Type B pancreatic cell (in vitro differentiated cells): Measurements from ENCODE around the gene U2AF1L4. TPM values are rescaled to one million over a fixed set of nuclear protein-coding genes. Genes with fewer than 3 reads are reported as not detected.

Experiments
- DNase-seq: peaks from one replicate; pipeline ENCODE4 v3.0.0; 2021; ENCODE audit warnings: mixed read lengths; ENCODE audit not compliant: unreplicated experiment; ENCODE audit errors: extremely low spot score
- H3K27ac Mint-ChIP-seq: 2 replicates; pipeline ENCODE4 v1.8.0; 2021; ENCODE audit warnings: mild to moderate bottlenecking, mixed read lengths
- H3K27me3 Mint-ChIP-seq: 2 replicates; pipeline ENCODE4 v1.8.0; 2021; ENCODE audit warnings: mixed read lengths
- H3K36me3 Mint-ChIP-seq: 2 replicates; pipeline ENCODE4 v1.8.0; 2021; ENCODE audit warnings: mixed read lengths
- H3K4me1 Mint-ChIP-seq: one replicate; pipeline ENCODE4 v1.8.0; 2021; ENCODE audit warnings: mixed read lengths; ENCODE audit not compliant: unreplicated experiment
- H3K4me3 Mint-ChIP-seq: 2 replicates; pipeline ENCODE4 v1.8.0; 2021; ENCODE audit warnings: mild to moderate bottlenecking, mixed read lengths
- H3K9me3 Mint-ChIP-seq: 2 replicates; pipeline ENCODE4 v1.8.0; 2021; ENCODE audit warnings: mixed read lengths
- CTCF ChIP-seq: fragments of 200-600 bp; sonication (generic); conservative IDR thresholded peaks from 2 replicates; pipeline ENCODE4 v1.5.0; 2021; ENCODE audit warnings: antibody characterized with exemption, mild to moderate bottlenecking
- total RNA-seq: library from RNA; stranded (reverse); gene quantifications from 2 replicates; pipeline ENCODE4 v1.2.1, GENCODE V29; 2021; ENCODE audit warnings: low replicate concordance

Gene U2AF1L4
- total RNA-seq, 1 donor from 2014 or later: 25.4 TPM

DNA sequence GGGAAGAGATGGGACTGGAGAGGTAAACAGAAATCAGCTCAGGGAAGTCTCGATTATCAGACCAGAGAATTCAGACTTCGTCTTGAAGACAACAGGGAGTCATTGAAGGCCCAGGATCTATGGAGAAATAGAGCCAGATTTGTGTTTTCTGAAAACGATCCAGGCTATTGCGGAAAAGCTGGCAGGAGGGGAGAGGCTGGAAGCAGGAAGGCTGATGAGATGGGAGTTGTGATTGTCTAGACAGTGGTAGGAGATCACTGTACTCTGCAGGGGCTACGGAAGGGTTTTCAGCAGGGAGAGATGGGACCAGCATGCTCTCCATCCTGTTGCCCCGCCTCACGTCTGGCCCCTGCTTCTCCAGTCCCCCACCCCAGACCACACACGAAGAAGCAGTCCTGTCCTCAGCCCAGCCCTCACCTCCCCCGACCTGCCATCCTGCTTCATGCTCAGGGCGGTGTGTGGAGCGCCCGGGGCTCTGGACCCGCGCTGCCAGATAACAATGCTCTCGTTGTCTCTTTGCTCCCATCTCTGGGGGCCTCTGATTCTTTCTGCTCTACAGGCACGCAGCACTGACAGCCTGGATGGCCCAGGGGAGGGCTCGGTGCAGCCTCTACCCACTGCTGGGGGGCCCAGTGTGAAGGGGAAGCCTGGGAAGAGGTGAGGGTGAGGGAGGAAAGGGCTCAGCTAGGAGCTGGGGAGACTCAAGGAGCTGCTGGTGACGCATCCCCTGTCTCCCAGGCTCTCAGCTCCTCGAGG, 32.0 kb upstream of the U2AF1L4 start:
- no peaks in the 10 kb centered on the region for H3K27me3 Mint-ChIP-seq
- H3K9me3 Mint-ChIP-seq: no peaks in the 10 kb centered on the region
- peak overlapping the region; percentile 13 for H3K27ac Mint-ChIP-seq
- H3K4me1 Mint-ChIP-seq: peaks cover 34% of the 10 kb centered on the region
- H3K36me3 Mint-ChIP-seq: no peaks in the 10 kb centered on the region
- TF ChIP-seq CTCF: no peak
- DNase-seq: peak; percentile 64
- H3K4me3 Mint-ChIP-seq: peak overlapping the region; percentile 84

DNA sequence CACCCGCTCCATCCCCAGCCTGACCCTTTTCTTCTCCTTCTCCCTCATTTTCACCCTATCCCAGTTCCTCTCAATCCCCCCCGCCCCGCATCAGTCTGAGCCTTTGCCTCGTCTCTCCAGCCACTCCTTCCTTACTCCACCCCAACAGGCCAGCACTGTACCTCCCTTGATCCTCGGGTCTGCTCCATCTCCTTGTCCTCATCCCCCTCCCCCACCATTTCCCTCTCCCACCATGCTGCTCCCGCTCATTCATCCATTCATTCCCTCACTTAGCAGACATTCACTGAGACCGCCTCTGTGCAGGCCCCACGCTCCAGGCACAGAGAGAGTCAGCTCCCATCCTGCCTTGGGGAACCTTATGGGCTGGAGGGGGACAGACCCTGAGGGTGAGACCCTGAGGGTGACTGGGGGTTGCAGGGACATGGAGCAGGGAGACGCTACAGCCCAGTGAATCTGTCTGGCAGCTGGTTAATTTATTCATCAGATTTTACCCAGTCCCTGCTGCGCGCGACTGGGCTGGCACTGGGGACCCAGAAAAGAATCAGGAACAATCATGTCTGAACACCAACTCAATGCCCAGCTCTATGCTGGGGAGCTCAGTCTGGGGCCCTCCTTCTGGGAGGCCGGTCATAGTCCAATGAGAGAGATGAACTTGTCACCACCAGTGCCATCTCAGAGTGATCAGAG, 31.0 kb upstream of the U2AF1L4 start:
- peak; percentile 60 for DNase-seq
- no peak overlapping the region for H3K27ac Mint-ChIP-seq
- peaks cover 34% of the 10 kb centered on the region for H3K4me1 Mint-ChIP-seq
- H3K4me3 Mint-ChIP-seq: peak overlapping the region; percentile 84
- H3K9me3 Mint-ChIP-seq: no peaks in the 10 kb centered on the region
- H3K27me3 Mint-ChIP-seq: no peaks in the 10 kb centered on the region
- no peak for TF ChIP-seq CTCF
- H3K36me3 Mint-ChIP-seq: no peaks in the 10 kb centered on the region

GRCh38 chr19:35775298-35776101, 30.3 kb upstream of the U2AF1L4 start, which contains the start of gene ARHGAP33:
Gene ARHGAP33 (plus strand): TSS chr19:35775564. CDS start chr19:35775659, 95 bp downstream.
- no peak for TF ChIP-seq CTCF
- no peaks in the 10 kb centered on the region for H3K9me3 Mint-ChIP-seq
- H3K27me3 Mint-ChIP-seq: no peaks in the 10 kb centered on the region
- no peaks in the 10 kb centered on the region for H3K36me3 Mint-ChIP-seq
- peak within 1 kb of the TSS; percentile 78 for H3K27ac Mint-ChIP-seq
- H3K4me3 Mint-ChIP-seq: peak within 1 kb of the TSS; percentile 87
- DNase-seq: peak; percentile 99
- H3K4me1 Mint-ChIP-seq: peaks cover 34% of the 10 kb centered on the region

- Mint-ChIP-seq H3K9me3 (no peaks in the 10 kb centered on the region), H3K4me3 (peak overlapping the region; percentile 87), H3K36me3 (no peaks in the 10 kb centered on the region), H3K4me1 (peaks cover 34% of the 10 kb centered on the region), H3K27me3 (no peaks in the 10 kb centered on the region), H3K27ac (peak overlapping the region; percentile 78)
- no peak for DNase-seq
- TF ChIP-seq CTCF: no peak
These were observed 29.8 kb upstream of the U2AF1L4 start for GRCh38 chr19:35775046-35775297.

DNA sequence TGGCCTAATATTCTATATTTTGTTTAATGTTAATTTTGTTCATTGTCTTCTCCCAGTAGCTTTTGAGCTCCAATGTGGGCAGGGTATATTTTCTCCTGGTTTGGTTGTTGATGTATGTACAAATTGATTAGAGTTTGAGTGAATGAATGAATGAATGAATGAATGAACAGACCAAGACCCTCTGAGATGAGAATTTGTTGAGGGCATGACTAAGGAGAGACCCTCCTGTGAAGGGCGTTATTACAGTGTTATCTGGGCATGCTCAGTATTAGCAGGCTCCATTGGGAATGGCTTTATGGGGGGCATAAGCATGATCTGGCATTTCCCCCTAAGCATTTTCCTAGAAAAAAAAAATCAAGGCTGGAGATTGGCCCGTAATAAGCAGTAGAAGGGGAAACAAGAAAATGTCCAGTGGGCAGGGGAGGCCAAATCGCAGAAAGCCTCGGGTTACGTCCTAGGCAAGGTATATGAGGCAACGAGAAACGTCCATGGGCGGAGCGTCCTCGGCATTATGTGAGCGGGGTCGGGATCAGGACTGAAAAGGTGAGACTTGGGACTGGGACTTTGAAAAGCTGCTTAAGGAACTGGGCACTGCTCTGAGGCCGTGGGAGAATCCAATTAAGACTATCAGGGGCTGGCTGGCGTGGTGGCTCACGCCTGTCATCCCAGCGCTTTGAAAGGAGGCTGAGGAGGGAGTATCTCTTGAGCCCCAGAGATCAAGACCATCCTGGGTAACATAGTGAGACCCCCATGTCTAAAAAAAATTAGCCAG, 29.2 kb upstream of the U2AF1L4 start:
- peak overlapping the region; percentile 87 for H3K4me3 Mint-ChIP-seq
- no peak for TF ChIP-seq CTCF
- DNase-seq: no peak
- H3K4me1 Mint-ChIP-seq: peaks cover 34% of the 10 kb centered on the region
- H3K27ac Mint-ChIP-seq: peak overlapping the region; percentile 78
- no peaks in the 10 kb centered on the region for H3K36me3 Mint-ChIP-seq
- H3K9me3 Mint-ChIP-seq: no peaks in the 10 kb centered on the region
- H3K27me3 Mint-ChIP-seq: no peaks in the 10 kb centered on the region
